Mesothelial cell of epicardium (in vitro differentiated cells): ENCODE results near the gene SETD4. TPM values are rescaled to one million over a fixed set of nuclear protein-coding genes. Genes with fewer than 3 reads are reported as not detected.

Experiments used
- DNase-seq, 2 experiments: peaks; one replicate each; pipeline ENCODE4 v3.0.0; 2021; ENCODE audit warnings: low spot score in 2 of 2; ENCODE audit not compliant: unreplicated experiment in 2 of 2
- H3K27ac Mint-ChIP-seq: 2 replicates; pipeline ENCODE4 v1.8.0; 2021; ENCODE audit warnings: mixed read lengths
- H3K27me3 Mint-ChIP-seq: 2 replicates; pipeline ENCODE4 v1.8.0; 2021; ENCODE audit warnings: low read depth, mixed read lengths
- H3K36me3 Mint-ChIP-seq: 2 replicates; pipeline ENCODE4 v1.8.0; 2021; ENCODE audit warnings: mixed read lengths
- H3K4me1 Mint-ChIP-seq: 2 replicates; pipeline ENCODE4 v1.8.0; 2021; ENCODE audit warnings: mixed read lengths
- H3K4me3 Mint-ChIP-seq: 2 replicates; pipeline ENCODE4 v1.8.0; 2021; ENCODE audit warnings: mild to moderate bottlenecking, moderate library complexity, mixed read lengths
- H3K9me3 Mint-ChIP-seq: 2 replicates; pipeline ENCODE4 v1.8.0; 2021; ENCODE audit warnings: mixed read lengths
- CTCF ChIP-seq: fragments of 200-600 bp; sonication (generic); IDR thresholded peaks from one replicate; pipeline ENCODE4 v1.5.0; 2021; ENCODE audit warnings: antibody characterized with exemption; ENCODE audit not compliant: unreplicated experiment
- total RNA-seq: library from RNA; stranded (reverse); gene quantifications from 3 replicates; pipeline ENCODE4 v1.2.1, GENCODE V29; 2021

The SETD4 gene
- total RNA-seq, 1 donor from 2014 or later, result 29.7 TPM

GRCh38 chr21:36034211-36034913 lies 26.0 kb downstream of the SETD4 start:
- Mint-ChIP-seq H3K27ac (no peak overlapping the region), H3K27me3 (no peaks in the 10 kb centered on the region), H3K36me3 (peaks cover 36% of the 10 kb centered on the region), H3K4me1 (peaks cover 11% of the 10 kb centered on the region), H3K9me3 (no peaks in the 10 kb centered on the region), H3K4me3 (no peak overlapping the region)
- no peak for DNase-seq
- no peak for TF ChIP-seq CTCF

- H3K36me3 Mint-ChIP-seq, result peaks cover 22% of the 10 kb centered on the region
- no peak for DNase-seq
- H3K27ac Mint-ChIP-seq, result no peak overlapping the region
- H3K4me3 Mint-ChIP-seq, result no peak overlapping the region
- H3K4me1 Mint-ChIP-seq, result peaks cover 17% of the 10 kb centered on the region
- peaks cover 2% of the 10 kb centered on the region for H3K27me3 Mint-ChIP-seq
- TF ChIP-seq CTCF, result no peak
- no peaks in the 10 kb centered on the region for H3K9me3 Mint-ChIP-seq
Measured at GRCh38 chr21:36032647-36033406, 27.5 kb downstream of the SETD4 start.

- no peak for DNase-seq
- H3K27ac Mint-ChIP-seq, result no peak overlapping the region
Measured at GRCh38 chr21:36030581-36031189, 29.6 kb downstream of the SETD4 start.

GRCh38 chr21:36029309-36029708 lies 31.0 kb downstream of the SETD4 start:
- H3K27ac Mint-ChIP-seq, result no peak overlapping the region
- H3K36me3 Mint-ChIP-seq, result peaks cover under 1% of the 10 kb centered on the region
- H3K27me3 Mint-ChIP-seq, result peaks cover 2% of the 10 kb centered on the region
- peaks cover 17% of the 10 kb centered on the region for H3K4me1 Mint-ChIP-seq
- no peak for TF ChIP-seq CTCF
- H3K9me3 Mint-ChIP-seq, result no peaks in the 10 kb centered on the region
- H3K4me3 Mint-ChIP-seq, result no peak overlapping the region
- no peak for DNase-seq

More at GRCh38 chr21:36030581-36031189, 29.6 kb downstream of the SETD4 start:
- H3K36me3 Mint-ChIP-seq, result peaks cover 13% of the 10 kb centered on the region
- no peak for TF ChIP-seq CTCF
- no peak overlapping the region for H3K4me3 Mint-ChIP-seq
- H3K9me3 Mint-ChIP-seq, result no peaks in the 10 kb centered on the region
- H3K27me3 Mint-ChIP-seq, result peaks cover 2% of the 10 kb centered on the region
- peaks cover 17% of the 10 kb centered on the region for H3K4me1 Mint-ChIP-seq

GRCh38 chr21:36028127-36029069 lies 31.9 kb downstream of the SETD4 start:
- Mint-ChIP-seq H3K9me3 (no peaks in the 10 kb centered on the region), H3K27me3 (peaks cover 2% of the 10 kb centered on the region), H3K27ac (no peak overlapping the region), H3K4me1 (peaks cover 19% of the 10 kb centered on the region), H3K36me3 (no peaks in the 10 kb centered on the region), H3K4me3 (peak overlapping the region; percentile 24)
- DNase-seq, result peak; percentile 39 to 81
- peak; percentile 93 for TF ChIP-seq CTCF
